Mucosa of rectum (tissue), 2 donors: Measurements from ENCODE around the gene CXCL11.
"Not testable (repeated sequence)": the region's sequence is repeated elsewhere in the genome, so short reads cannot be mapped to it uniquely, and the experiment has no call there.

ENCODE experiments used
- H3K27ac ChIP-seq, 2 donors: one replicate each; pipeline ENCODE4 v1.7.0; 2013; ENCODE audit warnings: inconsistent platforms in 2 of 2, low read depth in 2 of 2, low read length in 2 of 2
- H3K27me3 ChIP-seq, 2 donors: one replicate each; pipeline ENCODE4 v1.7.0; 2013; ENCODE audit warnings: low read length in 2 of 2; ENCODE audit not compliant: control insufficient read depth in 2 of 2, insufficient read depth in 2 of 2
- H3K36me3 ChIP-seq, 2 donors: one replicate each; pipeline ENCODE4 v1.7.0; 2013; ENCODE audit warnings: low read length in 2 of 2; ENCODE audit not compliant: control insufficient read depth in 2 of 2, insufficient read depth in 2 of 2
- H3K4me1 ChIP-seq, 2 donors: one replicate each; pipeline ENCODE4 v1.7.0; 2013; ENCODE audit warnings: low read length in 2 of 2, mild to moderate bottlenecking in 1 of 2; ENCODE audit not compliant: control insufficient read depth in 2 of 2, insufficient read depth in 2 of 2
- H3K4me3 ChIP-seq, 2 donors: one replicate each; pipeline ENCODE4 v1.7.0; 2013; ENCODE audit warnings: low read length in 2 of 2
- H3K9ac ChIP-seq, 2 donors: one replicate each; pipeline ENCODE4 v1.7.0; 2013; ENCODE audit warnings: low read length in 2 of 2, low read depth in 1 of 2, mild to moderate bottlenecking in 1 of 2
- H3K9me3 ChIP-seq, 2 donors: one replicate each; pipeline ENCODE4 v1.7.0; 2013; ENCODE audit warnings: low read length in 2 of 2; ENCODE audit not compliant: control insufficient read depth in 2 of 2
- donor health status: healthy.
- donor health status: Normal muscosa, but diverticular disease.

Gene CXCL11

DNA sequence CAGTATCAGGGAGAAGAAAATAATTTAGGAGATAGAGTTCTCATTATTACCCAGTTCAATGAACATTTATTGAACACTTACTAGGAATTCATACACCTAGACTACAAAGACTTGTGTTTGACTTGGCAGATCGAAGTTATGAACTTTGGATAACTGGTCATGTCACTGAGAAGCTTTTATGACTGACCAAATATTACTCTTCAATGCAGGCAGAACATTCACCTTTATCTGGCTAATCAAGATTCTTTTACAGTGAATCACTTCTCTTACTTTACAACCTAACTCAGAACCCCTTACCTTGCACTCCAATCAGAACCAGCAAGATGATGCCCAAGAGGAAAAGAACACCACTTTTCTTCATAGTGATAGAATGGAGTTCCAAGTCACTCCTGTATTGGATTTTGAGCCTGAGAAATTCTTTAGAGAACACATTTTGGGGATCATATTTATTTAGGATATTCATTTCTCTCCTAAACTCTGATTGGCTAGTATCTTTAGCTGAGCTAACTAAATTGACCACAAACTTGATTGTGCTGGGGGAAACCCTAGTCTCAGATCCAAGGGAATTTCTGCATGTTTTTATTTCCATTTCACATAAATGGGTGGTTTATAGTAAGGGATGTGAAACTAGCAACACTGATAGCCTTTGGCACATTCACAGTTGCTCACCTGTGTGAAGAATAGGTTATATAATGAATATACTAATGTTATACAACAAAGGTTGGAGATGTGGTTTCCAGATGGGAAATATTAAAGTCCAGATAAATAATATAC lies 28.6 kb downstream of the CXCL11 start, which contains the start of gene CXCL9:
CXCL9 (minus strand) TSS at position 421 of the 774 bp plus-strand sequence; CDS start at position 361, 60 bp downstream.
- H3K4me3 ChIP-seq, result no peak within 1 kb of the TSS
- no peaks in the 10 kb centered on the region for H3K4me1 ChIP-seq
- H3K9ac ChIP-seq, result no peak within 1 kb of the TSS
- H3K36me3 ChIP-seq, result no peaks in the 10 kb centered on the region
- H3K27me3 ChIP-seq, result no peaks in the 10 kb centered on the region
- no peak within 1 kb of the TSS for H3K27ac ChIP-seq
- H3K9me3 ChIP-seq, result no peaks in the 10 kb centered on the region

DNA sequence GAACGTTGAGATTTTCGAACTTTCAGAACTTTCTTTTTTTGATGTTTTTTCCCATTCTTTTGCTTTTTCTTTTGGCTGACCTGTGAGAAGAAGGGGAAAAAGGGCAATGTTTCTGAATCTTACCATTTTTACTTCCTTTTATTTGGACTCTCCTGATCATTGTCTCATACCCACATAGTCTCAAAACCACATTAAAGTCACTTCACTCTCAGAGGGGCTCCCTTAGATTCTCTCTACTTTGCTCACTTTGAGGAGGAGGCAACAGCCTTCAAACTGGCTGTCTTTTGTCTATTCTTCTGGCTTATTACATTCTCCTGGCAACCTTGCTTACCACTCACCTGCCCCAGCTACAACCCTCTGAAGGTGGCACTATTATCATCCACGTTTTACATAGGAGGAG lies 32.2 kb downstream of the CXCL11 start:
- Histone ChIP-seq H3K9ac (no peak overlapping the region), H3K4me1 (no peaks in the 10 kb centered on the region), H3K4me3 (no peak overlapping the region), H3K27ac (no peak overlapping the region), H3K9me3 (no peaks in the 10 kb centered on the region), H3K27me3 (no peaks in the 10 kb centered on the region), H3K36me3 (no peaks in the 10 kb centered on the region)

DNA sequence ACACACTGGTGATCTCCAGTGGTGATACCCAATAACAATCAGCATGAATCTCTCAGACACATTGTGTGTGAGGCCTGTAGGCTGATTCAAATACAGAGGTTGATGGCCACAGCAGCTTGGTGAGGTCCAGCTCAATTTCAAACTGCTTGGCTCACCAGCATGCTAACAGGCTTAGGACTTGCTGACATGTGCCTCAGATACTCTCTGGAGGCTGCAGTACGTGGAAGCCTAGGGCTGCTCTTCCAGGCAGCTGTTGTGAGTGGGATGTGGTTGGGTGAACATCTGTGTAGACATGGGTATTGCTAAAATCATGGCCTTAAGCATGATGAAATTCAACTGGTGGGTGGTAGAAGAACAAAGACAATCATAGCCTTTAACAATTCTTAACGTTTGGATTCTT lies 32.8 kb downstream of the CXCL11 start:
- Histone ChIP-seq H3K9me3 (no peaks in the 10 kb centered on the region), H3K27me3 (no peaks in the 10 kb centered on the region), H3K4me3 (no peak overlapping the region), H3K9ac (no peak overlapping the region), H3K4me1 (no peaks in the 10 kb centered on the region), H3K27ac (no peak overlapping the region), H3K36me3 (no peaks in the 10 kb centered on the region)

DNA sequence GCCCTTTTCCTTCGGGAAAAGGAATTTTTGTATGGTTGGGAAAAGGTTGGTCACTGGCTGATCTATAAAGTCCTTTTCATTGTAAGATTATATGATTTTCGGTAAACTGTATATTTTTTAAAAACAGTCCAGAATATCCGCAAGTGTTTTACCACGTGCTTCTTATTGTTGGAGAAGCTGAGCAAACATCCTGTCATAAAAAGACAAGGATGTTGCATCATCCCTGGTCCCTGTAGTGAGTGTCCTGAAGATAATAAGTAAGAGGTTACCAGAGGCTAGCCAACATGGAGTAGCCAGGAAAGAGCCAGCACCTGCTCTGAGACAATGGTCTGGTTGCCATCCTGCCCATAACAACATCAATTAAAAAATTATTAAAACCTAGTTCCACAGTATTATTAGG lies 33.7 kb downstream of the CXCL11 start:
- Histone ChIP-seq H3K9ac (no peak overlapping the region), H3K27me3 (no peaks in the 10 kb centered on the region), H3K9me3 (no peaks in the 10 kb centered on the region), H3K4me3 (no peak overlapping the region), H3K36me3 (no peaks in the 10 kb centered on the region), H3K27ac (no peak overlapping the region), H3K4me1 (no peaks in the 10 kb centered on the region)

DNA sequence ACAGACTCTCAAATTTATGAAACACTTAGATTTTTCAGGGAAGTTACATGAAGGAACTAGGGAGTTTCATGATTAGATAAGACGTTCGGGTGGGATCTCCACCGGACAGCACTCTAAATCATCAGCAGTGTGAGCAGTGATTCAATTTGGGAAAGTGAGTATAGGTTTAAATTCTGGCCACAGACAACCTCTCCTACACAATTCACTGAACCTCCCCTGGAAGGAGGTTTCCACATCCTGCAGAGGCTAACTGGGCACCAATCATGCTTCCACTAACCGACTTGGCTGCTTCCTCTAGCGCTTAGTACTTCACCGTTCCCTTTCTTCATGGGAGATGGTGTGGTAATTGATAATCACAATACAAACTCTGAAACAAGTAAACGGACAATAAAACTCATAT lies 34.2 kb downstream of the CXCL11 start:
- no peaks in the 10 kb centered on the region for H3K4me1 ChIP-seq
- H3K27ac ChIP-seq, result no peak overlapping the region
- H3K9me3 ChIP-seq, result no peaks in the 10 kb centered on the region
- H3K36me3 ChIP-seq, result no peaks in the 10 kb centered on the region
- no peaks in the 10 kb centered on the region for H3K27me3 ChIP-seq
- no peak overlapping the region for H3K4me3 ChIP-seq
- H3K9ac ChIP-seq, result no peak overlapping the region

DNA sequence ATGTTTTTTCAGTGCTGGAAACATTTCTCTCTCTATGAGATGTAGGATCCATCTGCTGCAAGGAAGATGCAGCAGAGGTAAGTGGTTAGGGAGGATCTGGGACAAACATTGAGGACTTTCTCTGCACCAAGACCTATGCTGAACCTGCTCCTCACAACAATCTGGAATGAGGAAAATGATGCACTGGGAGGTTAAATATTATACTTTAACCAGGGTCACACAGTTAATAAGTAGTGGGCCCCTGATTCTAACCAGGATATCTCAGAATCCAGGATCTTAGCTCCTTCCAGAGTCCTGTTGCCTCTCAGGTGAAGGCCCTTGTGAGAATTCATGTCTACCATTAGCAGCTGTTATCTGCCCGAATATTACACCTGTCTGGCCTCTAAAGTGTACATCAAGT lies 35.6 kb downstream of the CXCL11 start:
- no peak overlapping the region for H3K4me3 ChIP-seq
- H3K27ac ChIP-seq, result no peak overlapping the region
- H3K27me3 ChIP-seq, result no peaks in the 10 kb centered on the region
- no peaks in the 10 kb centered on the region for H3K36me3 ChIP-seq
- no peaks in the 10 kb centered on the region for H3K4me1 ChIP-seq
- no peaks in the 10 kb centered on the region for H3K9me3 ChIP-seq
- no peak overlapping the region for H3K9ac ChIP-seq

DNA sequence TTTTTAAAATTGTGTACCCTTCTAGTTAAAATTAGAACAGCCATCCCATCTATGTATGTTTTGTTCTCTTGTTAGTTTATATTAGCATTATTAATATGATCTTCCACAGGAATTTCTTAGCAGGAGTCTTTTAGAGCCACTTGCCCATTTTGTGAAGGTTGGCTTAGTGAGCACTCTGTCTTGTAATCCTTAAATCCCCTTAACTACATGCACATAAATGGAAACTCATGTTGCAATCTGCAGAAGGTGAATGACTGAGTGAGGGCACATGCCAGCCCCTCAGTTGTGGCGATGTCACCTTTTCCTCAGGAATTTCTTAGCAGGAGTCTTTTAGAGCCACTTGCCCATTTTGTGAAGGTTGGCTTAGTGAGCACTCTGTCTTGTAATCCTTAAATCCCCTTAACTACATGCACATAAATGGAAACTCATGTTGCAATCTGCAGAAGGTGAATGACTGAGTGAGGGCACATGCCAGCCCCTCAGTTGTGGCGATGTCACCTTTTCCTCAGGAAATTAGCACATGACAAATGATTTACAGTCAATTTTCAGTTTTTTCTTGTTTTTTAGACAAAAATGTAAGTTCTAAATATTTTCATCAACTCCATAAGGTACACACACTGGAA lies 37.2 kb downstream of the CXCL11 start:
- not testable (repeated sequence) for H3K36me3 ChIP-seq, H3K4me1 ChIP-seq, H3K27ac ChIP-seq, H3K9ac ChIP-seq, H3K4me3 ChIP-seq, H3K9me3 ChIP-seq, H3K27me3 ChIP-seq

DNA sequence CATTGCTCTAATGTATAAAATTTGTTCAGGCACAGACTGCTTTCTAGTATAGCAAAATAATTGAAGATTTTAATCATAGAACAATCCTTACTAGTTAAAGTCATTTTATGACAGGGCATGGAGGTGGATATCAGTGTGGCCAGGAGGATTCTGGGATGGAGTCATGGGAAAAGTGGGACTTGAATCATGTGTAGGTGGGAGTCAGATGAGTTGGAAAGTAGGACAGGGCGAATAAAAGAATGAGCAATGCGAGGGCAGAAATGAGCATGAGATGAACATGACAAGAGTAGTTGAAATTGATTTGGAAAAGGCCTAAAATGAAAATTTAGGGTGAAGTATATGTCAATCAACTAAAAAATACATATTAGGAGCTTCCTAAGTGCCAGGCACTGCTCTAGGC lies 37.9 kb downstream of the CXCL11 start:
- no peaks in the 10 kb centered on the region for H3K27me3 ChIP-seq
- H3K4me1 ChIP-seq, result no peaks in the 10 kb centered on the region
- H3K27ac ChIP-seq, result no peak overlapping the region
- H3K9me3 ChIP-seq, result no peaks in the 10 kb centered on the region
- H3K9ac ChIP-seq, result no peak overlapping the region
- no peaks in the 10 kb centered on the region for H3K36me3 ChIP-seq
- no peak overlapping the region for H3K4me3 ChIP-seq

DNA sequence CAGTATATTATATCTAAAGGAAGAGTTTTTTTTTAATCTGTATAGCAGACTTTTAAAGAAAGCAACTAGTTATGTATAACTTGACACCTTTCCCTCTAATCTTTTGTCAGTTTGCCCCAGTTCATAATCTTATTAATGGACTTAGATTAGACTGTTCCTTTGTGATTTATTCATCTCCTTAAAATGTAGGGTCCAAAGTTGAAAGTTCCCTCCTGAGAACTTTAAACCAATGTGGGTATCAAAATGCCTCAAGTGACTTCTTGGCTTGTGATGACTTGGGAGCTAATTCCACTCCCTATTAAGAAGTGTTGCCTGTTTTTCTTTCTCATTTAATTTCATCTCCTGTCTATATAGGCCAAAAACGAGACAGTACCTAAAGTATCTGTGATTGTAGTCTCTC lies 38.8 kb downstream of the CXCL11 start:
- Histone ChIP-seq H3K36me3 (no peaks in the 10 kb centered on the region), H3K9me3 (no peaks in the 10 kb centered on the region), H3K27me3 (no peaks in the 10 kb centered on the region), H3K4me3 (no peak overlapping the region), H3K4me1 (no peaks in the 10 kb centered on the region), H3K9ac (no peak overlapping the region), H3K27ac (no peak overlapping the region)

DNA sequence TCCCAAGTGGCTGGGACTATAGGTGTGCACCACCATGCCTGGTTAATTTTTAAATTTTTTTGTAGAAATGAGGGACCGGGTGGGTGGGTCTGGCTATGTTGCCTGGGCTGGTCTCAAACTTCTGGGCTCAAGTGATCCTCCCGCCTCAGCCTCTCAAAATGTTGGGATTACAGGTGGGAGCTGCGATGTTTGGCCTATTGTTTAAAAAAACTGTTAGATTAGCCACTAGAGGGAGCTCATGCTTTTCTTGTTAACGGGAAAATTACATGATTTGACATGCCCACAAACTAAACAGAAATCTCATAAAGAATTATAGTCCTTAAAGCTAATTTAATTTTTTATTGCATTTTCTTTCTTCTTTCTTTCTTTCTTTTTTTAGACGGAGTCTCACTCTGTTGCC lies 40.1 kb downstream of the CXCL11 start:
- no peaks in the 10 kb centered on the region for H3K9me3 ChIP-seq
- H3K27me3 ChIP-seq, result no peaks in the 10 kb centered on the region

More for the DNA sequence above, 40.1 kb downstream of the CXCL11 start:
- Histone ChIP-seq H3K9ac (no peak overlapping the region), H3K4me3 (no peak overlapping the region), H3K27ac (no peak overlapping the region), H3K4me1 (peaks cover 0 to 2% of the 10 kb centered on the region in 2 donors), H3K36me3 (no peaks in the 10 kb centered on the region)
